ENCODE data around the gene PITPNC1. TPM values are rescaled to one million over a fixed set of nuclear protein-coding genes. Genes with fewer than 3 reads are reported as not detected.

PITPNC1 gene
- total and polyA plus RNA-seq, 11 donors: 7.0 to 20.8 (median 11.3) TPM

GRCh38 chr17:67613961-67614360 lies 236.9 kb downstream of the PITPNC1 start:
- TF ChIP-seq CTCF (IDR thresholded peaks at IDR 0.05): no peak
- no peak for TF ChIP-seq POLR2A (IDR thresholded peaks at IDR 0.05)
- Histone ChIP-seq H3K36me3 (peaks cover 0 to 7% (median 0%) of the 10 kb centered on the region in 9 donors), H3K27me3 (no peaks in the 10 kb centered on the region), H3K27ac (no peak overlapping the region), H3K9me3 (no peaks in the 10 kb centered on the region), H3K4me1 (peaks cover 0 to 14% (median 0%) of the 10 kb centered on the region in 12 donors), H3K4me3 (no peak overlapping the region)
- DNase-seq: no peak
- 95 to 97% (median 97%) methylated on average over 7 of the region's 7 CpGs for WGBS, 4 donors
- no peak for ATAC-seq
- intact Hi-C loops (cut with DNase I): no loop called here

DNA sequence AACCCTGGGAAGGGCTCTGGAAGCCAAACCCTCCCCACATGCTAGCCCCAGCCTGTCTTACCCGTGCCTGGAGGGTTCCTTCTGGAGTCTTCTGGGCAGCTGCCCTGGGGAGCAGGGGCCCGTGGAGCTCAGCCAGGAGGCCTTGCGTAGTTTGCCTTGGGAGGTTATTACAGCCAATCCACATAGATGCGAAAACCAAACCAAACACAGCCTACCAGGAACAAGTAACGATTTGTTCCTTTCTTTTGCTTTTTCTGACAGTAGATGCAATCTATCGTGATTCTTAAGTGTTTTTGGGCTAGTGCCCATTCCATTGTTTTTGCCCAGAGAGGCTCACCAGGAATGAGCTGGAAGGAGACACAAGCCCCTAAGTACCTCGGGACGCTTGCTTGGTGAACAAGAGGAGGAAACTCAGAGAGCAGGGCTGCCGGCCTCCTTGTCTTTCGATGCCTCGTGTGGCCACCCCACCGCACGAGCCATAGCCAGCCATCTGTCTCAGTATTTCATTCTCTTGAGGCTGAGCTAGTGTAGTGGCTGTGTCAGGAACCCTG lies 238.0 kb downstream of the PITPNC1 start:
- H3K9me3 ChIP-seq: no peaks in the 10 kb centered on the region
- peaks cover 0 to 2% (median 0%) of the 10 kb centered on the region in 9 donors for H3K36me3 ChIP-seq
- intact Hi-C loops (cut with DNase I): no loop called here
- 57 to 68% (median 64%) methylated on average over 11 to 13 of the region's 13 CpGs for WGBS, 4 donors
- DNase-seq (no peak), ATAC-seq (peak in 3 of 4 donors; percentile 14 to 71 (median 41))
- TF ChIP-seq POLR2A (IDR thresholded peaks at IDR 0.05): no peak
- TF ChIP-seq CTCF (IDR thresholded peaks at IDR 0.05): no peak
- H3K4me3 ChIP-seq: no peak overlapping the region
- peaks cover 0 to 14% (median 0%) of the 10 kb centered on the region in 12 donors for H3K4me1 ChIP-seq
- peak overlapping the region in 2 of 12 donors; percentile 20 to 38 for H3K27ac ChIP-seq
- no peaks in the 10 kb centered on the region for H3K27me3 ChIP-seq

DNA sequence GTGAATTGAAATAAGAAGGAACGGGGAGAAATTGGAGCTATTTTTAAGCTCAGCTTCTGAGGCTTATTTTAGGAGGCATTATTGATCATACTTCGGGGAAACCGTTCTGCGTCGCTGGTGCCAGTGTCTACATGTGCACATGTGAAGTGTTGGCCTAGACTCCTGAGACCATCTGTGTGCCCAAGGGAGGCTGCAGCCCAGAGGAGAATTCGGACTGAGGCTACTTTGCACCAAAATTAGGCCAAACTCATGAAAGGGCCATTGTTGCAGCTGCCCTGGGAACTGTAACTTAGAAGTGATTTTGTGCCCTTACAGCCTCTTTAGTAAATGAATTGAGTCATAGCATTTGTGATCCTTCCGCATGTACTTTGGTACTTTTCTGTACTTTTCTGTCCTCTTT lies 238.7 kb downstream of the PITPNC1 start:
- no peaks in the 10 kb centered on the region for H3K27me3 ChIP-seq
- no peaks in the 10 kb centered on the region for H3K36me3 ChIP-seq
- TF ChIP-seq POLR2A (IDR thresholded peaks at IDR 0.05): no peak
- TF ChIP-seq CTCF (IDR thresholded peaks at IDR 0.05): no peak
- H3K9me3 ChIP-seq: no peaks in the 10 kb centered on the region
- ATAC-seq (no peak), DNase-seq (no peak)
- peaks cover 0 to 14% (median 0%) of the 10 kb centered on the region in 12 donors for H3K4me1 ChIP-seq
- intact Hi-C loops (cut with DNase I): no loop called here
- WGBS, 4 donors: 94 to 98% (median 96%) methylated on average over 7 of the region's 7 CpGs
- H3K27ac ChIP-seq: no peak overlapping the region
- no peak overlapping the region for H3K4me3 ChIP-seq

DNA sequence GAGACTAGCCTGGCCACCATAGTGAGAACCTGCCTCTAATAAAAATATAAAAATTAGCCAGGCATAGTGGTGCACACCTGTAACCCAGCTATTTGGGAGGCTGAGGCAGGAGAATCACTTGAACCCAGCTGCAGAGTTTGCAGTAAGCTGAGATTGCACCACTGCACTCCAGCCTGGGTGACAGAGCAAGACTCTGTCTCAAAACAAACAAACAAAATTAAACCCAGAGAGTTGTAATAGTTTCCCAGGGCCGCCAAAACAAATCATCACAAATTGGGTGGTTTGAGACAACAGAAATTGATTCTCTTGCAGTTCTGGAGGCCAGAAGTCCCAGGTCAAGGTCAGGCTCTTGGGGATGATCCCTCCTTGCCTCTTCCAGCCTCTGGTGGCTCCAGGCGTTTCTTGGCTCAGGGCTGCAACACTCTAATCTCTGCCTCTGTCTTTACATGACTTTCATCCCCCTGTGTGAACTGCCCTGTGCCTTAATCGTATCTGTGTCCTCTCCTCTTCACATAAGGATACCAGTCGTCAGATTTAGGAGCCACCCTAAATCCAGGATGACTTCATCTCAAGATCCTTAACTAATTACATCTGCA lies 240.3 kb downstream of the PITPNC1 start:
- ATAC-seq (no peak), DNase-seq (no peak)
- Histone ChIP-seq H3K9me3 (no peaks in the 10 kb centered on the region), H3K4me3 (no peak overlapping the region), H3K27me3 (no peaks in the 10 kb centered on the region), H3K27ac (no peak overlapping the region), H3K4me1 (peaks cover 0 to 14% (median 0%) of the 10 kb centered on the region in 12 donors), H3K36me3 (no peaks in the 10 kb centered on the region)
- WGBS, 4 donors: 60 to 78% (median 70%) methylated on average over 4 of the region's 4 CpGs
- intact Hi-C loops (cut with DNase I): no loop called here
- TF ChIP-seq CTCF (IDR thresholded peaks at IDR 0.05) (no peak), POLR2A (IDR thresholded peaks at IDR 0.05) (no peak)
